NT2/D1 (cell line): Measurements from ENCODE around the gene CELF4.

ENCODE experiments used
- SUZ12 ChIP-seq: IDR thresholded peaks from 2 replicates; pipeline ENCODE4 v1.6.1; 2011; ENCODE audit not compliant: insufficient read length, insufficient read depth; ENCODE audit errors: extremely low read depth
- YY1 ChIP-seq: IDR thresholded peaks from 2 replicates; pipeline ENCODE4 v1.6.1; 2011; ENCODE audit not compliant: insufficient read length, insufficient read depth
- ZNF274 ChIP-seq: IDR thresholded peaks from 2 replicates; pipeline ENCODE4 v1.6.1; 2011; ENCODE audit warnings: mild to moderate bottlenecking, low read depth, low read length

GRCh38 chr18:37422596-37422995 lies 143.0 kb downstream of the CELF4 start:
- TF ChIP-seq ZNF274 (no peak), YY1 (no peak), SUZ12 (no peak)
